Lung microvascular endothelial cell (primary cell): ENCODE measurements around the gene CACNA2D4. TPM values are rescaled to one million over a fixed set of nuclear protein-coding genes. Genes with fewer than 3 reads are reported as not detected.
"Not testable (repeated sequence)": the region's sequence is repeated elsewhere in the genome, so short reads cannot be mapped to it uniquely, and the experiment has no call there.

Source experiments
- DNase-seq, 2 donors: peaks; one replicate each; pipeline versions ENCODE4 v3.0.0 to v3.0.0-alpha.2; 2010; ENCODE audit warnings: low read depth in 2 of 2
- total RNA-seq: library from RNA; depleted of rRNA; stranded (reverse); fragments of >200 nt; gene quantifications from 2 replicates; pipeline ENCODE4 v1.2.1, GENCODE V29; 2014

Gene CACNA2D4
- total RNA-seq, result 0.22 TPM in 1 of 2 replicates, not detected in the other

GRCh38 chr12:1918081-1918883 lies at the start of gene CACNA2D4:
CACNA2D4 (minus strand) TSS chr12:1918652; CDS start chr12:1918473, 179 bp downstream.
- no peak for DNase-seq

DNA sequence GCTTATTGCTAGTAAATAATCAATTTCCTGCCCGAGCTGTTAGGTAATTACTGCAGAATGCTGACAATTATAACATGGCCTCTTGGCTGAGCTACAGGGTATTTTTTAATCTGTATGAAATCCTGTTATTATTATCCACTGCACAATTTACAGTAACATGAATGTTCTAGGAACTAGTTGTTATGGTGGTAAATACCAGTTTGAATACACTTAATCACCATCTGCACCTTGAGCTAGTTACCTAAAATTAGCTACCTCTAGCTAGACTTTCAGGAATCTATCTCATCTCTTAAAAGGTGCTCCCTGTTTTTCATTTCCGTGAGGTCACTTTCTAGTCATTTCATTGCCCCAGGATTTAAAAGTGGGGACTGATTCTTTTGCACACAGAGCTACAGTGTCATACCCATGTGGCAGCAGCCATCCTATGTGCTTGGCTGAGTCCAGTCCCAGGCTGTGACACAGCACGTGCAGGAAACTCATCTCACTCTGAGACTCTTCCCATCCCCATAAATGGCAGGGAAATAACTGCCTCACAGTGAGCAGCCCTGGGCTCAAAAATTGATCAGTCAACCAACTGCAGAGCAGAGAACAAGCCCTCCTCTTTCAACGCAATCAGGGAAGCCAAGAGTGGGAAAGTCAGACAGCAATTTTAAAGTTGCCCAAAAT lies 48.2 kb upstream of the CACNA2D4 start:
- no peak for DNase-seq

DNA sequence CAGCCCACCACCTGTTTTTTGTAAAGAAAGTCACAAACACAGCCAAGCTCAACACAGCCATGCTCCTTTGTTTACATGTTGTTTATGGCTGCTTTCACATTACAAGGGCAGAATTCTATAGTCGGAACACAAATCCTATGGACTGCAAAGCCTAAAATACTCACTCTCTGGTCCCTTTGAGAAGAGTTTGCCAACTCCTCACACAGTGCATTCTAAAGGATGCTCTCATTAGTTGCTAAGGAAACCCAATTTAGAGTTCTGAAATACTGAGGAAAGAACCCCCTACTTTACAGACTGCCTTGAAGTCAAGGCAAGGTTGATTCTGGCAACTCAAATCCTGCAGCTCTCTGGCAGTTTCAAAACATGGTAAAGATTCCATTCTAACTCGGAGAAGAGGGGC lies 47.5 kb upstream of the CACNA2D4 start:
- DNase-seq, result no peak

DNA sequence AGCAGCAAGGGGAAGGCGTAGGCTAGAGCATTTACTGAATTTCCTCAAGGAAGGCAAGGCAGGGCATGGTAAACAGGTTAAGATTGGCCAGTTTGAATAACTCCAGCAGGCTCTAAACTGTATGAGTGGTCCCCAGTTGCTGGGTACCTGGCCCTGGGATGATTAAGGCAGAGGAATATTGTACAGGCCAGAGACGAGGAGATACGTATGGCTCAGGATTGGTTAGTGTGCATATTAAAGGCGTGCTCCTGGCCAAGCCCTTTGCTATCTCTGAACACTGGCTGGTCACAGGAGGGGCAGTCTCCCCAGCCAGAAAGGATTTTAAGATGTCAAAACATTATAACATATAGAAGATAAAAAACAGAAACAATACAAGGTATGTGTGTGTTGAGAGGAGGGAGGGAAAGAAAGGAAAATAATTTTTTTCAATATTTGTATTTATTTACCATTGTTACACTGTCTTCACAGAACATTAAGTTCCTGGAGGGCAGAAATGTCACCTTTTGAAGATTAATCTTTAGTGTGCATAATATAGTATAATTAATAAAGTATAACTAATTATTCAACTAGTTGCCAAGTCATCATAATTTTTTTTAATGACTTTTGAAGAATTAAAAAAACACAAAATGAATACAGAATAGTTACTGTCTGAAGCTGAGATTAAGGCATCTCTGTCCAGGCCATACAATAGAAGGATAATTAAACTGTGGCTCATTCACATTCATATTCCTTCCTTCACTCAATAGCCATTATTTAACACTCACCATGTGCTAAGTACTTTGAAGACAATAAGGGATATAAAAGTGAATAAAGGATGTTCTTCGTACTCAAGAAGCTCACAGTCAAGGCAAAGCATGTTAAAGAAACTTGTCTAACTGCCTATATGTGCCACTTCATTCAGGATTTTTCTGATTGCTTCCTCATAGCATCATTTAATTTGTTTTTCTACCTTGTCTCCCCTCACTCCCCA lies 43.9 kb upstream of the CACNA2D4 start:
- no peak for DNase-seq

- DNase-seq, result no peak
Measured at GRCh38 chr12:1956716-1957115, 38.3 kb upstream of the CACNA2D4 start.

GRCh38 chr12:1949771-1950470 lies 31.5 kb upstream of the CACNA2D4 start:
- DNase-seq, result no peak

DNA sequence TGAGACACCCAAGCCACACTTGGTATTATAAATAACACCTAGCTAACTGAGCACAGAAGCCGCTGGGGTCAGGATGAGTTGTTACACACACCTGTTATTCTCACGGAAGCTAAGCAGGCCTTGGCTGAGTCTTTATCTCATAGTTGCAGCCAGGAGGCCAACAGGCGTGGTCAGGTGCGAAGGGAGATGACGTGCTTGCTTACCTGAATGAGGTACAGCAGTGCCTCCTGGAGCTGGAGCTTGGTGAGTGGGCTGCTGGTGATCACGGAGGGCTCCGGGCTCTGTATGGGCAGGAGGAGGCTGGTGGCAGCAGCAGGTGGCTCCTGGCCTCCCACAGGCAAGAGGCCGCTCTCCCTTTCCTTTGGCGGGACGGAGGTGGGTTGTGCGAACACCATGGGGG lies 30.4 kb upstream of the CACNA2D4 start:
- no peak for DNase-seq

GRCh38 chr12:1947081-1947480 lies 28.6 kb upstream of the CACNA2D4 start:
- DNase-seq, result no peak

DNA sequence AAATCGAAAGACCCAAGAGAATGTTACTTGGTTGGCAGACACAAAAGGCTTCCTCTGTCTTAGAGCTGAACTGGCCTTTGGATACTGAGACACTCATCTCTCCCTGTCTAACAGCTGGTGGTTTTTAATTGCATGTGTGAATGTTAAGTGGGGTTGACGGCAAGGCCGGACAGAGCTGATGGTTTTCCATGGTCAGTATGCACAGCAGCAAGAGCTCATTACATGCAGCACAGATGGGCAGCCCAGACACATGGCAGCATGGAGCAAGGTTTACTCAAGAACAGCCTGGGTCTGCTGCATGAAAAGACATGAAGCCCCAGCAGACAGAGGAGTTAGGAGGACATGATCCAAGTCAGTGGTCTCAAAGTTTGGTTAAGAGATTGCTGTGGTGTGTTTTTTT lies 27.8 kb upstream of the CACNA2D4 start:
- DNase-seq, result no peak

GRCh38 chr12:1945502-1945901 lies 27.1 kb upstream of the CACNA2D4 start:
- DNase-seq, result not testable (repeated sequence)

DNA sequence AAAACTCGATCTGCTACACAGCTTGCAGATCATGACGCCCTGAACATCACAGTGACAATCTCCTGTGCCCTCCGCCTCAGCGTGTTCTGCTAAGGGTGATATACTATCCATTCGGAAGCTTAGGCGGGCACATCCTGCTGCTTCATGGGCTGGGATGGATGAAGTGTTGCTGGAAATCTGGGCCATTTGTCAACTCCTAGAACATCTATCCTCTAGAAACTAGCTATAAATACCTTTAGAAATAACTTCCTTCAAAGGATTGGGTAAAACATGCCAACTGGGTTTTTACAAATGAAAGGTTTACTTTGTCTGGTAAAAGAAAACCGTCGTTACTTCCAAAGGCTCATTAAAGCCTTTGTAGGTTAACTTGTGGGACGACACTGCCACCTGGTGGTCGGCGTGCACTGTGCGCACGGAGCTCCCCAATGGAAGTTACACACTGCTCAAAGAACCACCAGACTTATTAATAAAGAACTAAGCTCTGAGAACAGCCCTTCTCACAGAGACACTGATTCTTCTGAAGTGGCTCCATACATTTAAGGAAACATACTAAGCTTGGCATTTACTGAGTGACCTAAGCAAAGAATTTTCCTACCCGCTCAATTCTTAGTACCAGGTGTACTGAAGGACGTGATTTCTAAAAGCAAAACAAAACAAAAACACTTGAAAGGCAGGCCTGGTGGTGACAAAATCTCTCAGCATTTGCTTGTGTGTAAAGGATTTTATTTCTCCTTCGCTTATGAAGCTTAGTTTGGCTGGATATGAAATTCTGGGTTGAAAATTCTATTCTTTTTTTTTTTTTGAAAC lies 21.6 kb upstream of the CACNA2D4 start:
- peak; percentile 88 for DNase-seq

GRCh38 chr12:1939331-1939730 lies 20.9 kb upstream of the CACNA2D4 start:
- no peak for DNase-seq

DNA sequence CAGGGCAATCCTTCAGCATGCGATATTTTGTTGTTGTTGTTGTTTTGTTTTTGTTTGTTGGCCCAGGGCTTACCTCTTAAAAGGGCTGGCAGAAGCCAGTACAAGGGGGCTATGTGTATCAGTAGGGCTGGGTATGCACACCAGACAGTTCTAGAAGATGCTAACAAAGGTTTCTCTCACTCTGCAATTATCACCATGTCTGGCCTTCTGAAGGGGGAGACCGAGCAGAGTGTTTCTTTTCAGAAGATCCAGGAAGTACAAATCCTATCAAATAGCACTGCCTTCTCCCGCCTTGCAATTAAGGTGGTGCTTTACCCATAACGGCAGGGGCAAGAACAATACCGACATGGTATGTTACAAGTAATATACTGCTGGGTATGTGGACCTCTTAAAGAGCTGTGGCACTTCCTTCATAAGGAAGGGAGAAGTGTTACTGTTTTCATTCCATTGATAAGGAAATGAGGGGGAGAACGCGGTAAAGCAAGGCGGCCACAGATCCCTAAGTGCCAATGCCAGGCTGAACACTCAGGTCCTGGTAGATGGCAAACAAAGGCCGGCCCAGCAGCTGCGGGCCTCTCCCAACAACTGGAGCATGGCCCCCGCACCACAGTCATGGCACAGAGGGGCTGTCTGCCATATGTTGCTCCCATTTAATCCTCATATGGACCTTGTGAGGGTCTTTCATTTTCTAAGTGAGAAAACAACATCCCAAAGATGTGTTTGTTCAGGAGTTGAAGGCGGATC lies 19.2 kb upstream of the CACNA2D4 start:
- DNase-seq, result no peak

- DNase-seq, result peak in 1 of 2 donors; percentile 36
Measured at GRCh38 chr12:1936406-1937320, 18.2 kb upstream of the CACNA2D4 start.

DNA sequence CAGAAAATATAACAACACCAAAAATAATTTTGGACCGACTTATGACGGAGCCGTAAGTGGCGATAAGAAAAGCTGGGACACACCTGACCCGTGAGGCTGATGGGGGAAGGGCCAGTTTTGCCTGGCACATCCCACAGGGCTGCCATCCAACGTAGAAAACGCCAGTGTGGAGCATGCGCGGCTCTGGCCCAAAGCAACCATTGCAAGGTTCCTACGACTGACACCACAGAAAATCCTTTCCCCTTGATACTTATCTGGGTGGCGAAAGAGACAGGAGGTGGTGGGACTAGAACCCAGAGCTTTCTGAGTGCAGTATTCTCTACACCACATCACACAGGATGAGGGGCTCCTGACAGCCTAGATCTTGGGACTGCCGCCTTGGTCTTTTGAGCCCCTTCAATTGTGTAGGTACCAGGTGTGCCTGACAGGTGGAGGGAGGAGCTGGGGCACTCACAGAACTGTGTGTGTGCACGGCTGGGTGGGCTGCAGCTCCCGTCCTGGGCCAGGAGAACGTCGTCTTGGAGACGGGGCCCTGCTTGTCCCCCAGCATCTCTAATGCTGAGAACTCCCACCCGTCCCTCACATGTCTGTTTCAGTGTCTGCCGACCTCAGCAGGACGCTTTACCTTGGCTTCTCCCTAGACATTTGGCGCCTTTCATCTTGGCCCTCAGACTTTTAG lies 17.4 kb upstream of the CACNA2D4 start:
- no peak for DNase-seq

GRCh38 chr12:1935242-1935641 lies 16.8 kb upstream of the CACNA2D4 start:
- DNase-seq, result no peak

DNA sequence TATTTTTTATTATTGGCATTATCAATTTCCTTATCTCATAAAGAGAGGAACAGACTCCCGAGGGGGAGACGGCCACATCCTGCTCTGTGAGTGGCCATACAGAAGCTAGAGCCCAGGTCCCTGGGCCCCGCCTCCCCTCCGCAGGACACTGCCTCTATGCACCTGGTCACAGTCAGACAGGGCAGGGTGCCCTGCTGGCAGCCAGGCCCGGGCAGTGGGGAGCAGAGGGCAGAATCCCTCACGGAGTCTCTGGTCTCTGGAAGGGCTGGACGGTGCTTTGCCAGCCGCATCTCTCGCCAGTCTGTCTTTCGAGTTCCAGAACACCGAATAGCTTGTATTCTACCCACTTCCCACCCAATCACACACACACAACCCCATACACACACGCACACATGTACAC lies 16.4 kb upstream of the CACNA2D4 start:
- no peak for DNase-seq

DNA sequence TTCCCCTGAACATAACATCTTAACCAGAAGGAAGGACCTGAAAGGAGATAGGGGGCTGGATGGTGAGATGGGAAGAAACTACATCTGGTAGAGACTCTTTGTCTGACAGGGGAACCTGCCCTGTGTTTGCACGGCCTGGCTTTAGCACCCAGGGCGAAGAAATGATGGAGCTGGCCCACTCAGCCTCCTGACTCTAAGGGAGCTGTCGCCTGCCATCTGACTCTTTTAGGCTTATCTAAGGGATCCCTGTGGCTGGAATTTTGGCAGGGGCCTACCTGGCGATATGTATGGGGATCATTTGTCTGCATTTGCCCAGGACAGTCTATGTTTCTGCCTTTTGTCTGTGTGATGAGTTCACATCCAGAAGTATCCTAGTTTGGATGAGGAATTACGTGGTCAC lies 15.6 kb upstream of the CACNA2D4 start:
- no peak for DNase-seq
